GM18498 (cell line): ENCODE measurements around the gene SPRED3.
A peak's percentile ranks its signal among the peaks of the same experiment; 100 is the strongest.

Experiments
- ATAC-seq: cut with Tn5 transposase; IDR thresholded peaks from one replicate; pipeline ENCODE4 v1.9.1; 2021; ENCODE audit warnings: mild to moderate bottlenecking, moderate library complexity; ENCODE audit not compliant: unreplicated experiment

The SPRED3 gene

DNA sequence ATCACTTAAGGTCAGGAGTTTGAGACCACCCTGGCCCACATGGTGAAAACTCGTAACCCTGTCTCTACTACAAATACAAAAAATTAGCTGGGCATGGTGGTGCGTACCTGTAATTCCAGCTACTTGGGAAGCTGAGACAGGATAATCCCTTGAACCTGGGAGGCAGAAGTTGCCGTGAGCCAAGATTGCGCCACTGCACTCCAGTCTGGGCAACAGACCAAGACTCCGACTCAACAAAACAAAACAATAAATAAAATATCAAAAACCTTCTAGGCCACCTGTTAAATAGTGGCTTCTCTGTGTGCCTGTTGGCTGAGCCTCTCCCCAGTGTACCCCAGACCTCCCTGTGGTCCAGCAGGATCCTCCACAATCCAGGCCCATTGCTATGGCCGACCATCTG is 17.4 kb upstream of the SPRED3 start:
- ATAC-seq, result no peak

- no peak for ATAC-seq
Observed at GRCh38 chr19:38373907-38374331, 14.6 kb upstream of the SPRED3 start.

DNA sequence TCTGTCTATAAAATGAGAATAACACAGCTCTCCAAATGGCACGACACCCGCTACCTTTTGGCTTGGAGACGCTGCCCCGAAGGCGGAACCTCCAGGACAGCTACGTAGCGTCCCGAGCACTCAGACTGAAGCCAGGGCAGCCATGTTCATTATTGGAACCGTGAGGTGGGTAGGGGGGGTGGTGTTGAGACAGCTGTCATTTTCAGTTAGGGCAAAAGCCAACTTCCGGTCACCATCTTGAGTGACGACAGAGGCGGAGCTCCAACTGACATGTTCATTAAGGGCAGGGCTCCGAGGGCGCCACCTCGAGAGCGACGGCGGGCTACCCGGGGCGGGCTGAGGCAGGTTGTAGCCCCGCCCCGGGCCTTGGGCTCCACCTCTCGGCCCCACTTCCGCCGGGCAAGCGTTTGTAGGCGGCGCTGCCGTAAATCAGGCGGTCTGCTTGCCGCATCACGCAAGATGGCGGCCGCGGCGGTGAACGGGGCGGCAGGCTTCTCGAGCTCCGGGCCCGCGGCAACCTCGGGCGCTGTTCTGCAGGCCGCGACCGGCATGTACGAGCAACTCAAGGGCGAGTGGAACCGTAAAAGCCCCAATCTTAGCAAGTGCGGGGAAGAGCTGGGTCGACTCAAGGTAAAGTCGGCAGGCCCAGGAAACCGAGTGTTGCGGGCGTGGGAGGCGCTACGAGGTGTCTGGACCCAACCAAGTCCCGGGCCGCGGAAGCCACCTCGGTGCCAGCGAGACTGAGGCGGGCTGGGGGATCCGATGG is 14.0 kb upstream of the SPRED3 start, which contains the start of gene PSMD8:
Gene PSMD8 (plus strand): TSS at position 240 of the 766 bp plus-strand sequence. CDS start 31 bp downstream, at position 271.
- peak; percentile 96 for ATAC-seq

- peak; percentile 0 for ATAC-seq
Observed at GRCh38 chr19:38375098-38375493, 13.4 kb upstream of the SPRED3 start.

GRCh38 chr19:38375748-38376147 is 12.7 kb upstream of the SPRED3 start:
- no peak for ATAC-seq

DNA sequence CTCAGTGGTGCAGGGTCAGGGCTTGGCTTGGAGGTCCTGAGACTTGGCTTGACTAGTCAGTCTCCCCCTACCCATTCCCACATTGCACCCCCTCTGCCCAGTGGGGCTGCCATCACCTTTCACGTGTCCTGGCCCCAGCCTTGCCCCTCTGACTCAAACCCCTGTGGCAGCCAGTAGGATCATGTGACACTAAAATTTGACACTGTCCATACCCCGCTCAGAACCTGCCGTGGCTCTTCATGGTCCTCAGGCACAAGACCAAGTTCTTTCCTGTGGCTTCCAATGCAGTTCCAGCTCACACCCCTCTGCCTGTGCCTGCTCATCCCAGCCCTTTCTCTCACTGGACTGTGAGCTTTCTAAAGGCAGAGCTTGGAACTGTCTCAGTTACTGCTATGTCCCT is 11.9 kb upstream of the SPRED3 start:
- no peak for ATAC-seq

GRCh38 chr19:38377052-38377451 is 11.4 kb upstream of the SPRED3 start:
- ATAC-seq, result no peak

GRCh38 chr19:38378866-38379265 is 9.6 kb upstream of the SPRED3 start:
- no peak for ATAC-seq

- ATAC-seq, result no peak
Observed at GRCh38 chr19:38381138-38381537, 7.4 kb upstream of the SPRED3 start.

DNA sequence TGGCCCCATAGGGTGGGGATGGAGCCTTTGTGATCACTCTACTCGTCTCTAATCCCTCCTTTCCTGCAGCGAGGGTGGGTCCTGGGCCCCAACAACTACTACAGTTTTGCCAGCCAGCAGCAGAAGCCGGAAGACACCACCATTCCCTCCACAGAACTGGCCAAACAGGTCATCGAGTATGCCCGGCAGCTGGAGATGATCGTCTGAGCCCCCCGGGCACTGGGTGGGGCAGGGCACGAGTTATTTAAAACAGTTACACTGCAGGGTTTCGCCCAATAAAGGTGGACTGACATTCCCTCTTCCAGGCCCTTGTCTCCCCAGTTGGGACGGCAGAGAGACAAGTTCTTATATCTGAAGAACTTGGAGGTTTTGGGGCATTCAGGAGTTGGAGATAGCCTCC is 5.3 kb upstream of the SPRED3 start:
- ATAC-seq, result no peak

- ATAC-seq, result no peak
Observed at GRCh38 chr19:38383743-38384142, 4.8 kb upstream of the SPRED3 start.

- no peak for ATAC-seq
Observed at GRCh38 chr19:38384209-38385027, 4.1 kb upstream of the SPRED3 start.

DNA sequence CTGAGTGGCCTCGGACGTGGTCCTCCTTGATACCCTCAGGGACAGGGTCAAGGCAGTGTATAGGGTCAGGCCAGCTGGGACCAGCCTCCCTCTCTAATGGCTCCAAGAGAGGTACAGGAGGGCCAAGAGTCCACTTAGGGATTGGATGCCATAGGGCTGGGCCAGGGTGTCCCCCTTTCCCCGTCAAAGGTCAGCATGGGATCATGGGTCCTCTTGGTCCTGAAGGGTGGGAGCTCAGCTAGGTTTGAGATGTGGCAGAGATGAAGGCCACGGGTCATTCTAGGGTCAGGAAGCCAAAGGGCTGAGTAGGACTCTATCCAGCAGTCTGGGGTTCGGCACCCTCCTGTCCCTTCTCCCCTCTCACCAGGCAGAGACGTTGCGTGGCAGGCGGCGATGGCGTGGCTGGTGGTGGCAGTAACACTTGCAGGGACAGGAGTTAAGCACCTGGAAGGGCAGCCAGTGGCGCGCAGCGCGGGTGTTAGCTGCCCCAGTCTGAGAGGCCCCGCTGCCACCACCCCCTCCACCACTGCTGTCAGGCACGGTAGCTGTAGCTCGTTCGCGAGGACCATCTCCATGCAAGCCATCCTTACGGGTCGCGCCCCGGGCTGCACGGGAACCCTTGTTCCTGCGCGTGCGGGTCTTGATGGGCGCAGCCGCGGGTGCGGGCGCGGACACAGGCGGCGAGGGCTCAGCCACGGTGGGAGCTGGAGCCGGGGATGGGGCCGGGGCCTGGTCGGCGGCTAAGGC is 3.3 kb upstream of the SPRED3 start:
- ATAC-seq, result no peak

GRCh38 chr19:38385804-38386257 is 2.7 kb upstream of the SPRED3 start:
- ATAC-seq, result no peak

DNA sequence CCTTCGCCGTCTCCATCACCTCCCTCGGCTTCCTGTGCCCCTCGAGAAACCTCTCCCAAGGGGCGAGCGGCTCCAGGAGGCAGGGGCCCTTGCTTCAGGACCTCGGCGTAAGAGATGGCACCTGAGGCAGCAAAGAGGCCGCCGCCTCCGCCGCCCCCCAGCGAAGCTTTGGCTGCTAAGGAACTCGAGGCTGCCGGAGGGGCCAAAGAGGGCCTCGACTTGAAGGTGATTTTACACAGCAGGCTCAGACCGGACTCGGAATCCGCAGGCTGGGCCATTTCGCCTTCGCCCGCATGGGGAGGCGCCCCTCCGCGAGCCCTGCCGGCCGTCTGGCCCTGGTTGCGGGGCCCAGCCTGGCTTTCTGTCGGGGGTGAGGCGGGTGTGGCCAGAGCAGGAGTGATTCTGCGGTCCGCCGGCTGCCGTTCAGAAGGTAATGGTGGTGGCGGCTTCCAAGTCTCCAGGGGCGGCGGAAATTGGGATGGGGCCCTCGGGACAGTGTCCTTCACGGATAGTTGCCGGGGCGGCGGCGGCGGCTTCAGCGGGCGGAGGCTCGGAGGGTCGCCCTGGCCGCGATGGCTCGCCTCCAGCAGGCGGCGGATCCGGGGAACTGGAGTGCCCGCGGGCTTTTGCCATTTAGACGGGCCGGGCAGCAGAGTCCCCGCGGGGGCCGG is 2.1 kb upstream of the SPRED3 start:
- ATAC-seq, result no peak

GRCh38 chr19:38386971-38387549 is 1.4 kb upstream of the SPRED3 start:
- no peak for ATAC-seq

DNA sequence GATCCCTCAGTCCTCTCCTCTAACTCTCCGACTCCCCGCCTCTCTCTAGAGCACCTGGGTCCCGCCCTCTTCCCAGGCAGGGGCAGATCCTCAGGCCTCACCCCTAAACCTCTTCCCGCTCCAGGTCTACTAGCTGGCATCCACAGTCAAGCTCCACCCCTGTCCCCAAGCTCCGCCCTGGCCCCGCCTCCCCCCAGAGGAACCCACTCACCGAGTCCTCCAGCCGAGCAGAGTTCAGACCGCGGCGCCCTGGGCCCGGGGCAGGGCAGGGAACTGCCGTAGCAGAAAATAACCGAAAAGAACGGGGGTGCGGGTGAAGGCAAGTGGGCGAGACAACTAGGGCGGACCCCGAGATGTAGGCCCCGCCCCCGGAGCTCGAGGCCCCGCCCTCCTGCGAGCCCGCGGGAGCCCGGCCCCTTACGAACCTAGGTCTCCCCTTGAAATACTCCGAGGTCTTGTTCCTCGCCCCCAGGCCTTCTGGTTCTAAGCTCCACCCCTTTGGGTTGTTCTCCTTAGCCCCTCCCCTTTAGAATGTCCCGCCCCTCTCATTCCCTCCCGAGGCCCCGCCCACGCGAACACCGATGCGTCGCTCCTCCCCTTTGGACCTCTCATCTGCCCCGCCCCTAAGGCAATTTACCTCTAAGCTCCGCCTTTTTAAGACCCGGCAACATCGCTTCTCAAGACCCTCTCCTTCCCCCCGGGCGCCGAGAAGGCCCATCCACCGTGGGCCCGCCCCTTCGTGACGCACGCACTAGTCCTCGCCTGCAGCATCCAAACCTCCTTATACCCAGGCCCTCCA is 748 bp upstream of the SPRED3 start, which contains the start of gene GGN:
Gene GGN (minus strand): TSS at position 485 of the 799 bp plus-strand sequence. CDS start 773 bp downstream, outside the sequence.
- peak; percentile 49 for ATAC-seq

- no peak for ATAC-seq
Observed at GRCh38 chr19:38389101-38389925, 816 bp downstream of the SPRED3 start.
